Neural progenitor cell (in vitro differentiated cells): ENCODE measurements around the gene RHO. TPM values are rescaled to one million over a fixed set of nuclear protein-coding genes. Genes with fewer than 3 reads are reported as not detected.
A peak's percentile ranks its signal among the peaks of the same experiment; 100 is the strongest.

ENCODE experiments used
- DNase-seq: peaks from one replicate; pipeline ENCODE4 v3.0.0-alpha.2; 2016; ENCODE audit warnings: low spot score
- H2AFZ ChIP-seq: fragments of 200-600 bp; sonication (generic); replicated peaks from 2 replicates; pipeline ENCODE4 v1.6.1; 2016; ENCODE audit warnings: antibody characterized with exemption
- H3F3A ChIP-seq: fragments of 200-600 bp; sonication (generic); 2 replicates; pipeline ENCODE4 v1.6.1; 2016; ENCODE audit warnings: antibody characterized with exemption, low read depth
- H3K27ac ChIP-seq: fragments of 200-600 bp; sonication (generic); 2 replicates; pipeline ENCODE4 v1.5.1; 2016; ENCODE audit warnings: mild to moderate bottlenecking
- H3K27me3 ChIP-seq: fragments of 200-600 bp; sonication (generic); 2 replicates; pipeline ENCODE4 v1.6.1; 2016; ENCODE audit warnings: mild to moderate bottlenecking, moderate library complexity
- H3K36me3 ChIP-seq: fragments of 200-600 bp; sonication (generic); 2 replicates; pipeline ENCODE4 v1.5.1; 2016
- H3K4me1 ChIP-seq: fragments of 200-600 bp; sonication (generic); 2 replicates; pipeline ENCODE4 v1.6.1; 2016; ENCODE audit warnings: mixed run types
- H3K4me2 ChIP-seq: fragments of 200-600 bp; sonication (generic); 2 replicates; pipeline ENCODE4 v1.6.1; 2016
- H3K4me3 ChIP-seq: fragments of 200-600 bp; sonication (generic); 2 replicates; pipeline ENCODE4 v1.5.1; 2016
- H3K79me2 ChIP-seq: fragments of 200-600 bp; sonication (generic); 2 replicates; pipeline ENCODE4 v1.6.1; 2016; ENCODE audit warnings: low read depth
- H3K9ac ChIP-seq: fragments of 200-600 bp; sonication (generic); 2 replicates; pipeline ENCODE4 v1.6.1; 2016
- H3K9me3 ChIP-seq: fragments of 200-600 bp; sonication (generic); 2 replicates; pipeline ENCODE4 v1.5.1; 2016; ENCODE audit warnings: low read depth
- H4K20me1 ChIP-seq: fragments of 200-600 bp; sonication (generic); 2 replicates; pipeline ENCODE4 v1.6.1; 2016; ENCODE audit warnings: low read depth
- H3K27ac Mint-ChIP-seq: 3 replicates; pipeline ENCODE4 v1.8.0; 2021; ENCODE audit warnings: mixed read lengths
- H3K27me3 Mint-ChIP-seq: 2 replicates; pipeline ENCODE4 v1.8.0; 2022; ENCODE audit warnings: low read depth, mild to moderate bottlenecking, inconsistent platforms, moderate library complexity, mixed read lengths; ENCODE audit not compliant: insufficient read depth
- H3K36me3 Mint-ChIP-seq: 3 replicates; pipeline ENCODE4 v1.8.0; 2021; ENCODE audit warnings: mixed read lengths
- H3K4me1 Mint-ChIP-seq: 3 replicates; pipeline ENCODE4 v1.8.0; 2021; ENCODE audit warnings: mixed read lengths
- H3K4me3 Mint-ChIP-seq: 3 replicates; pipeline ENCODE4 v1.8.0; 2021; ENCODE audit warnings: mild to moderate bottlenecking, moderate library complexity, mixed read lengths
- H3K9me3 Mint-ChIP-seq: 3 replicates; pipeline ENCODE4 v1.8.0; 2020; ENCODE audit warnings: mixed read lengths
- EZH2 ChIP-seq: fragments of 200-600 bp; sonication (generic); IDR thresholded peaks from 2 replicates; pipeline ENCODE4 v1.6.1; 2017; ENCODE audit warnings: antibody characterized with exemption, mild to moderate bottlenecking, moderate library complexity
- EZH2phosphoT487 ChIP-seq: fragments of 200-600 bp; sonication (generic); IDR thresholded peaks from 2 replicates; pipeline ENCODE4 v1.6.1; 2017; ENCODE audit warnings: antibody characterized with exemption
- total RNA-seq: library from RNA; depleted of rRNA; stranded (reverse); fragments of >200 nt; gene quantifications from 2 replicates; pipeline ENCODE4 v1.2.3, GENCODE V29; 2015; ENCODE audit warnings: low replicate concordance
- TF ChIP-seq, protein P1 (sequence below): fragments of 200-600 bp; sonication (generic); IDR thresholded peaks from 2 replicates; pipeline ENCODE4 v1.5.1; 2017; ENCODE audit warnings: antibody characterized with exemption, mild to moderate bottlenecking

Gene RHO
- total RNA-seq, 1 donor from 2014 or later, result not detected

DNA sequence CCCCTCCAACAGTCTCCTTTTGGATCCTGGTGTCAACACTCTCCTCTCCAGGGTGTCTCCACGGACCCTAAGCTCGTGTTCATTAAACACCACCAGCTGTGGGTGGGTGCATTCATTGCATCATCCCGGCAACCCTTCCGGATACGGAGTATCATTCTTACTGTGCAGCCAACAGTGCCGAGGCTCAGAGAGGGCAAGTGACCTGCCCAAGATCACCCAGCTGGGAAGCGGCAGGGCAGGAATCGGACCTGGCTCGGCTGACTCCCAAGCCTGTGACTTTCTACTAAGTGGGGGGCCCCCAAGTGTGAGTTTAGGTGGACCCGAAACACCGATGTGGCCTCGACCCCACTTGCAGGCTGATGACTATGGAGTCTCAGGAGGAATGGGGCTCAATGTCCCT, 34.9 kb downstream of the RHO start:
- H3K4me3 Mint-ChIP-seq, result peak overlapping the region; percentile 13
- no peak for DNase-seq
- peaks cover 11% of the 10 kb centered on the region for H3K4me1 ChIP-seq
- H3K79me2 ChIP-seq, result no peaks in the 10 kb centered on the region
- no peaks in the 10 kb centered on the region for H3K9me3 ChIP-seq
- no peak overlapping the region for H3K4me3 ChIP-seq
- H3K36me3 Mint-ChIP-seq, result no peaks in the 10 kb centered on the region
- peaks cover 2% of the 10 kb centered on the region for H3K27me3 Mint-ChIP-seq
- H3K27ac ChIP-seq, result no peak overlapping the region
- H2AFZ ChIP-seq, result no peak overlapping the region
- H3K36me3 ChIP-seq, result no peaks in the 10 kb centered on the region
- no peaks in the 10 kb centered on the region for H3K27me3 ChIP-seq
- H3K9me3 Mint-ChIP-seq, result no peaks in the 10 kb centered on the region
- no peak overlapping the region for H3K4me2 ChIP-seq
- TF ChIP-seq, protein P1, sequence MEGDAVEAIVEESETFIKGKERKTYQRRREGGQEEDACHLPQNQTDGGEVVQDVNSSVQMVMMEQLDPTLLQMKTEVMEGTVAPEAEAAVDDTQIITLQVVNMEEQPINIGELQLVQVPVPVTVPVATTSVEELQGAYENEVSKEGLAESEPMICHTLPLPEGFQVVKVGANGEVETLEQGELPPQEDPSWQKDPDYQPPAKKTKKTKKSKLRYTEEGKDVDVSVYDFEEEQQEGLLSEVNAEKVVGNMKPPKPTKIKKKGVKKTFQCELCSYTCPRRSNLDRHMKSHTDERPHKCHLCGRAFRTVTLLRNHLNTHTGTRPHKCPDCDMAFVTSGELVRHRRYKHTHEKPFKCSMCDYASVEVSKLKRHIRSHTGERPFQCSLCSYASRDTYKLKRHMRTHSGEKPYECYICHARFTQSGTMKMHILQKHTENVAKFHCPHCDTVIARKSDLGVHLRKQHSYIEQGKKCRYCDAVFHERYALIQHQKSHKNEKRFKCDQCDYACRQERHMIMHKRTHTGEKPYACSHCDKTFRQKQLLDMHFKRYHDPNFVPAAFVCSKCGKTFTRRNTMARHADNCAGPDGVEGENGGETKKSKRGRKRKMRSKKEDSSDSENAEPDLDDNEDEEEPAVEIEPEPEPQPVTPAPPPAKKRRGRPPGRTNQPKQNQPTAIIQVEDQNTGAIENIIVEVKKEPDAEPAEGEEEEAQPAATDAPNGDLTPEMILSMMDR, result no peak
- TF ChIP-seq EZH2phosphoT487 (no peak), EZH2 (no peak)
- peaks cover 6% of the 10 kb centered on the region for H3K4me1 Mint-ChIP-seq
- no peak overlapping the region for H3K27ac Mint-ChIP-seq
- H4K20me1 ChIP-seq, result no peaks in the 10 kb centered on the region
- no peaks in the 10 kb centered on the region for H3F3A ChIP-seq
- H3K9ac ChIP-seq, result no peak overlapping the region

DNA sequence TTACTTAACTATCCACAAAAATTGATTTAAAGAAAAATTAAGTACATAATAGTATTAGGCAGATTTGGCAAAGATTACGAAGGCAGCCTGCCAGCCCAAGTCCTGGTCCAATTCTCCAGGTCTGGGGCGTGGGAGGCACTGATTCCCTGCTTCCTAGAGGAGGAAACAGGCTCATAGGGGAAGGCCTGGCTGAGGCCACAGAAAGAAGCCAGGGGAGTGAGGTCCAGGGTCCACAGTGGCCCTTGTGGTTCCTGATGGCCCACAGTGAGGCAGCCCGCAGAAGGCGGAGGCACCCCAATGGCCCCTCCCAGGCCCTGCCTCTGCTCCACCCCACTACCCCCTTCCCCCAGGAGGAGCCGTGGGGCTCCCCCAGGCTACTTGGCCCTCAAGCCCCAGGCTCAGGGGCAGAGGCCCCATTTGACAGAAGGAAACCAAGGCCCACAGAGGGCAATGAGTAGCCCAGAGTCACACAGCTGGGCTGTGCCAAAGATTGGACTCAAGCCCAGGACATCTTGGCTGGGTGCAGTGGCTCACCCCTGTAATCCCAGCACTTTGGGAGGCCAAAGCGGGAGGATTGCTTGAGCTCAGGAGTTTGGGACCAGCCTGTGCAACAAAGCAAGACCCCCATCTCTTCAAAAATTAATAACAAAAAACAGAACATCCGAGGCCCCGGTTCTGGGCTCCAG, 35.6 kb downstream of the RHO start:
- no peak for DNase-seq
- H3K27me3 ChIP-seq, result no peaks in the 10 kb centered on the region
- peaks cover 2% of the 10 kb centered on the region for H3K27me3 Mint-ChIP-seq
- no peak overlapping the region for H2AFZ ChIP-seq
- H3K4me3 Mint-ChIP-seq, result no peak overlapping the region
- no peaks in the 10 kb centered on the region for H3K9me3 Mint-ChIP-seq
- H3K27ac ChIP-seq, result no peak overlapping the region
- H3K9me3 ChIP-seq, result no peaks in the 10 kb centered on the region
- no peak overlapping the region for H3K27ac Mint-ChIP-seq
- no peak overlapping the region for H3K4me3 ChIP-seq
- H3K4me1 Mint-ChIP-seq, result peaks cover 5% of the 10 kb centered on the region
- H3K36me3 ChIP-seq, result no peaks in the 10 kb centered on the region
- TF ChIP-seq EZH2phosphoT487 (no peak), EZH2 (no peak)
- TF ChIP-seq, protein P1, result no peak
- no peak overlapping the region for H3K4me2 ChIP-seq
- H3F3A ChIP-seq, result no peaks in the 10 kb centered on the region
- no peaks in the 10 kb centered on the region for H3K79me2 ChIP-seq
- H3K36me3 Mint-ChIP-seq, result no peaks in the 10 kb centered on the region
- H3K9ac ChIP-seq, result no peak overlapping the region
- no peaks in the 10 kb centered on the region for H4K20me1 ChIP-seq
- H3K4me1 ChIP-seq, result peaks cover 11% of the 10 kb centered on the region

DNA sequence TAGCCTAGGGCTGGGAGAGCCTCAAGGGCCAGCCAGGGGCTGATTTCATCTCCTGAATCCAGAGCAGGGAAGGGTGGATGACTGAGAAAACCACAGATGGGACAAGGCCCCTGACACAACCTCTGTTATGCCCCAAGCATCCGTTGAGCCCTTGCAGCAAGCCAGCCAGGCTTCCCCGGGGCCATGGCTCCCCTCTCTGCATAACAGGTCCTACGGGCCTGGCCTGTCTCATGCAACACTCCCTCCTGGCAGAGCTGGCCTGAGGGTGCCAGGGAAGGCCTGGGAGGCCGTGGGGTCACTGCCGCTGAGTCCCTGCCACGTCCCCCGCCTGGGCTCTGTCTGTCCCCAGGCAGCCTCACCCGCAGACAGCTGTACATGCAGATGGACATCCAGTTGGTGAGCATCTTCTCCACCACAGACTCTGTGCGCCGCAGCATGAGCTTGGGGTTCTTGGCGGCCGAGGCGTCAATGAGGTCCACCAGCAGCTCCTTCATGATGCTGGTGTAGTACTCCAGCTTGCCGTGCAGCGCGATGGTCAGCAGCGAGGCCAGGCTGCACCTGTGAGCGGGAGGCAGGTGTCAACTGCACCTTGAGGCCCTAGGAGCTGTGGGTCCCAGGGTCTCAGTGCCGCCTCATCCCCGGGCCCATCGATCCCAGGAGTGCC, 36.7 kb downstream of the RHO start:
- Histone ChIP-seq H3K27me3 (no peaks in the 10 kb centered on the region), H2AFZ (no peak overlapping the region), H3K9ac (no peak overlapping the region), H3K4me2 (no peak overlapping the region), H3K79me2 (no peaks in the 10 kb centered on the region), H3K4me3 (no peak overlapping the region), H3K36me3 (no peaks in the 10 kb centered on the region), H3K4me1 (peaks cover 11% of the 10 kb centered on the region), H3F3A (no peaks in the 10 kb centered on the region), H4K20me1 (no peaks in the 10 kb centered on the region), H3K27ac (no peak overlapping the region), H3K9me3 (no peaks in the 10 kb centered on the region)
- no peaks in the 10 kb centered on the region for H3K36me3 Mint-ChIP-seq
- H3K27me3 Mint-ChIP-seq, result peaks cover 2% of the 10 kb centered on the region
- TF ChIP-seq, protein P1, result no peak
- TF ChIP-seq EZH2 (no peak), EZH2phosphoT487 (no peak)
- H3K9me3 Mint-ChIP-seq, result no peaks in the 10 kb centered on the region
- H3K4me3 Mint-ChIP-seq, result no peak overlapping the region
- H3K27ac Mint-ChIP-seq, result no peak overlapping the region
- H3K4me1 Mint-ChIP-seq, result peaks cover 5% of the 10 kb centered on the region
- no peak for DNase-seq
